H1 (cell line): ENCODE data around the gene FOXK1.

Experiments
- BCL11A ChIP-seq, 2 experiments: IDR thresholded peaks; one replicate each; pipeline ENCODE4 v1.6.1; 2011; ENCODE audit warnings: low read depth in 2 of 2, low read length in 2 of 2, mild to moderate bottlenecking in 2 of 2
- CHD1 ChIP-seq: IDR thresholded peaks from 2 replicates; pipeline ENCODE4 v1.6.1; 2012; ENCODE audit warnings: low read depth, low read length, improper control_type of control experiment
- CTCF ChIP-seq, 3 experiments: IDR thresholded peaks; 1 replicate in 2 of 3; 2 replicates in 1 of 3; pipeline versions ENCODE4 v1.5.1 to v1.6.1; 2011; ENCODE audit warnings: low read length in 3 of 3, mild to moderate bottlenecking in 3 of 3, inconsistent platforms in 2 of 3, low read depth in 1 of 3, moderate library complexity in 1 of 3; ENCODE audit not compliant: insufficient read depth in 1 of 3; ENCODE audit errors: control extremely low read depth in 1 of 3
- EP300 ChIP-seq, 2 experiments: IDR thresholded peaks; 1 replicate in 1 of 2; 2 replicates in 1 of 2; pipeline ENCODE4 v1.6.1; 2011 to 2012; ENCODE audit warnings: low read depth in 2 of 2, low read length in 2 of 2, mild to moderate bottlenecking in 2 of 2, borderline replicate concordance in 1 of 2, inconsistent platforms in 1 of 2, moderate library complexity in 1 of 2
- JUND ChIP-seq: IDR thresholded peaks from 2 replicates; pipeline ENCODE4 v1.6.1; 2011; ENCODE audit warnings: mild to moderate bottlenecking, improper control_type of control experiment, low read length
- MAFK ChIP-seq: IDR thresholded peaks from 2 replicates; pipeline ENCODE4 v1.6.1; 2012; ENCODE audit warnings: low read depth, mild to moderate bottlenecking, improper control_type of control experiment, low read length
- SIN3A ChIP-seq, 2 experiments: IDR thresholded peaks in 1 of 2; conservative IDR thresholded peaks in 1 of 2; 2 replicates each; pipeline ENCODE4 v1.6.1; 2011 to 2012; ENCODE audit warnings: low read length in 2 of 2, improper control_type of control experiment in 1 of 2, low read depth in 1 of 2, mild to moderate bottlenecking in 1 of 2
- TAF1 ChIP-seq: IDR thresholded peaks from 2 replicates; pipeline ENCODE4 v1.6.1; 2011; ENCODE audit warnings: mild to moderate bottlenecking, low read depth, low read length
- ZNF274 ChIP-seq: IDR thresholded peaks from 2 replicates; pipeline ENCODE4 v1.7.0; 2012; ENCODE audit warnings: low read length, borderline replicate concordance; ENCODE audit errors: extremely low read depth

GRCh38 chr7:4645246-4645645 lies 36.8 kb upstream of the FOXK1 start:
- TF ChIP-seq CTCF (IDR thresholded peaks at IDR 0.05; ENCODE audit: control extremely low read depth in 1 of 3, insufficient read depth in 1 of 3, low read depth in 1 of 3, low read length in 3 of 3), result no peak
- TF ChIP-seq TAF1, result no peak
- TF ChIP-seq BCL11A (IDR thresholded peaks at IDR 0.05; ENCODE audit: low read depth in 2 of 2, low read length in 2 of 2), result no peak
- no peak for TF ChIP-seq MAFK
- TF ChIP-seq CHD1, result no peak
- TF ChIP-seq JUND, result no peak
- no peak for TF ChIP-seq EP300 (IDR thresholded peaks at IDR 0.05; ENCODE audit: borderline replicate concordance in 1 of 2, low read depth in 2 of 2, low read length in 2 of 2)
- no peak for TF ChIP-seq SIN3A (conservative IDR thresholded peaks at IDR 0.05 in 1 of 2, IDR thresholded peaks at IDR 0.05 in 1 of 2; ENCODE audit: low read depth in 1 of 2, low read length in 2 of 2)
- TF ChIP-seq ZNF274, result no peak
